ENCODE measurements around the gene TMEFF2.

TMEFF2 gene

DNA sequence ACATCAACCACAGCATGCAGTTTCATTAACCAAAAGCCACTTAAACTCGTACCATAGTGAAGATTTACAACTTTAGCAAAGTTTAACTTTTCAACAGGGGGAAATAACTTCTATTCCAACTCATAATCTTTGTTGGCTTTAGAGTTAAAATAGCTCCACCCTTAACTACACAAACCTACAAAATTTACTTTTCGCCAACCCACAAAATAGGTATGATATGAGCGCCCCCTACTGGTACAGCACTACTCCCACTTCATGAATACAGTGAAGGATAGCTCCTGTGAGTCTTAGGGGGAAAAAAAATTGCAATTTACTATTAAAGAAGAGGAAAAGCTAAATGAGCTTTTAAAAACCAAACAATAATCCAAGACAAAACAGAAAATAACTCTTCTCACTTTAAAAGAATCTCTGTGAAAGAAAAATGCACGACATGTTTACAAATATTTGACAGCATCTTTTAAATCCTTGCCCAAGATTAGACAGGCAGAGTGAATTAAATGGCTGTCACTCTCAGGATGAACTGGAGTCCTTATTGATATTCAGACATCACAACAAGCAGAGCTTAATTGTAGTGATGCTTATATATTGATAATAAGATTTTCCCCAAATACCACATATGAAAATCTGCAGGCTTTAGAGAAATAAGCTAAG, 32.2 kb downstream of the TMEFF2 start:
- no peak overlapping the region for H3K9ac ChIP-seq (ENCODE audit: low read length)
- H3K36me3 ChIP-seq (ENCODE audit: control insufficient read depth, insufficient read depth, low read length), result no peaks in the 10 kb centered on the region
- H3K4me1 ChIP-seq (ENCODE audit: control insufficient read depth, insufficient read depth, low read length), result no peaks in the 10 kb centered on the region
- H3K4me3 ChIP-seq (ENCODE audit: low read length), result peak overlapping the region; percentile 3
- H3K27me3 ChIP-seq (ENCODE audit: control insufficient read depth, insufficient read depth, low read length), result no peaks in the 10 kb centered on the region
- H3K27ac ChIP-seq (ENCODE audit: low read depth, low read length), result no peak overlapping the region

- Histone ChIP-seq H3K9ac (ENCODE audit: low read length) (no peak overlapping the region), H3K4me3 (ENCODE audit: low read length) (no peak overlapping the region), H3K27me3 (ENCODE audit: control insufficient read depth, insufficient read depth, low read length) (no peaks in the 10 kb centered on the region), H3K36me3 (ENCODE audit: control insufficient read depth, insufficient read depth, low read length) (no peaks in the 10 kb centered on the region), H3K4me1 (ENCODE audit: control insufficient read depth, insufficient read depth, low read length) (no peaks in the 10 kb centered on the region), H3K27ac (ENCODE audit: low read depth, low read length) (no peak overlapping the region)
These were observed 33.0 kb downstream of the TMEFF2 start for GRCh38 chr2:192161656-192162290.

GRCh38 chr2:192159736-192160135, 35.0 kb downstream of the TMEFF2 start:
- no peaks in the 10 kb centered on the region for H3K4me1 ChIP-seq (ENCODE audit: control insufficient read depth, insufficient read depth, low read length)
- H3K9ac ChIP-seq (ENCODE audit: low read length), result no peak overlapping the region
- H3K27me3 ChIP-seq (ENCODE audit: control insufficient read depth, insufficient read depth, low read length), result no peaks in the 10 kb centered on the region
- no peak overlapping the region for H3K27ac ChIP-seq (ENCODE audit: low read depth, low read length)
- H3K4me3 ChIP-seq (ENCODE audit: low read length), result no peak overlapping the region
- H3K36me3 ChIP-seq (ENCODE audit: control insufficient read depth, insufficient read depth, low read length), result no peaks in the 10 kb centered on the region

- Histone ChIP-seq H3K9ac (ENCODE audit: low read length) (no peak overlapping the region), H3K4me3 (ENCODE audit: low read length) (no peak overlapping the region), H3K27ac (ENCODE audit: low read depth, low read length) (no peak overlapping the region), H3K36me3 (ENCODE audit: control insufficient read depth, insufficient read depth, low read length) (no peaks in the 10 kb centered on the region), H3K27me3 (ENCODE audit: control insufficient read depth, insufficient read depth, low read length) (no peaks in the 10 kb centered on the region), H3K4me1 (ENCODE audit: control insufficient read depth, insufficient read depth, low read length) (no peaks in the 10 kb centered on the region)
These were observed 35.5 kb downstream of the TMEFF2 start for GRCh38 chr2:192159208-192159607.

DNA sequence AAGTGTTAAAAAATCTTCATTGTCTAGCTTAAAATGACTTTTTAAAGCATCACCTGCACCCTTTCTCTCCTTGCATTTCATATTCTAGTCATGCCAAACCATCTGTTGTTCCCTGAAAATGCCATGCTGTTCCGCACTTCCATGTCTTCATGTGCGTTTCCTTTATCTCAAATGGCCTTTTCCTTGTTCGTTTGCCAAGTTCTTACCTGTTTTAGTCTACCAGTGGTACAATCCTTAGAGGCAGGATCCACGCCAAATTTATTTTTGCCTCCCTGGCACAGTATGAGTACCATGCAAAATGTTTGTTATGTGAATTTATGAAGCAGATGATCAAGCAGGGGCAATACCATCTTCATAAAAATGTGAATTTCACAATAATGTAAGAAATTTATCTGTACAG, 37.0 kb downstream of the TMEFF2 start:
- H3K4me1 ChIP-seq (ENCODE audit: control insufficient read depth, insufficient read depth, low read length), result no peaks in the 10 kb centered on the region
- H3K36me3 ChIP-seq (ENCODE audit: control insufficient read depth, insufficient read depth, low read length), result no peaks in the 10 kb centered on the region
- H3K4me3 ChIP-seq (ENCODE audit: low read length), result no peak overlapping the region
- H3K27ac ChIP-seq (ENCODE audit: low read depth, low read length), result no peak overlapping the region
- H3K27me3 ChIP-seq (ENCODE audit: control insufficient read depth, insufficient read depth, low read length), result no peaks in the 10 kb centered on the region
- H3K9ac ChIP-seq (ENCODE audit: low read length), result no peak overlapping the region

DNA sequence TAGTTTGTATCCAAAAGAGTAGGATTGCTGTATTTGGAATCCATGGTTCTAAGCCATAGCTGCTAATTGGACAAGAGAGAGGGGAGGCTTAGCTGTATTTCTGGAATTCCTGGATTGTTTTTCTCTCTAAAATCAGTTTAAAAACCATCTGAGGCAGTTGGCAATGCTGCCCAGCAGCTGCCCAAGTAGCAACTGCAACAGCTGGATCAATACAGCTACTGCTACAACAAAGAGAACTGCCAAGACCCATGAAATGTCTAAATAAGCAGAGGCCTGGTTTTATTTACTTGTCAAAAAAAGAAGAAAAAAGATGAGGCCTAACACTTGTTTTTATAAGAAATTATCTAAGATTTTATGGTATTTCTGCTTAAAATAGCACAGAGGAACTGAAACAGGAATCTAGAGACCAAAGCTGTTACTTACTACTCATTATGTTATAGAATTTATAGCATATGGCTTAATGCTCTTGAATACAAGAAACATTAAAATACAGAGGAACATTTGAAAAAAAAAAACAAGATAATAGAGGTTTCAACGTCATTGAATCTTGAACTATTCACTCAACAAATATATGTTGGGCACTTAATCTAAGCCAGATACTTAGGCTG, 39.1 kb downstream of the TMEFF2 start:
- no peak overlapping the region for H3K27ac ChIP-seq (ENCODE audit: low read depth, low read length)

GRCh38 chr2:192153561-192153960, 41.2 kb downstream of the TMEFF2 start:
- no peaks in the 10 kb centered on the region for H3K27me3 ChIP-seq (ENCODE audit: control insufficient read depth, insufficient read depth, low read length)
- H3K36me3 ChIP-seq (ENCODE audit: control insufficient read depth, insufficient read depth, low read length), result no peaks in the 10 kb centered on the region
- no peak overlapping the region for H3K9ac ChIP-seq (ENCODE audit: low read length)
- H3K27ac ChIP-seq (ENCODE audit: low read depth, low read length), result no peak overlapping the region
- no peaks in the 10 kb centered on the region for H3K4me1 ChIP-seq (ENCODE audit: control insufficient read depth, insufficient read depth, low read length)
- H3K4me3 ChIP-seq (ENCODE audit: low read length), result no peak overlapping the region

More for the DNA sequence above, 39.1 kb downstream of the TMEFF2 start:
- H3K9ac ChIP-seq (ENCODE audit: low read length), result no peak overlapping the region
- no peaks in the 10 kb centered on the region for H3K36me3 ChIP-seq (ENCODE audit: control insufficient read depth, insufficient read depth, low read length)
- H3K27me3 ChIP-seq (ENCODE audit: control insufficient read depth, insufficient read depth, low read length), result no peaks in the 10 kb centered on the region
- H3K4me3 ChIP-seq (ENCODE audit: low read length), result no peak overlapping the region
- H3K4me1 ChIP-seq (ENCODE audit: control insufficient read depth, insufficient read depth, low read length), result no peaks in the 10 kb centered on the region

GRCh38 chr2:192151853-192152252, 42.9 kb downstream of the TMEFF2 start:
- H3K36me3 ChIP-seq (ENCODE audit: control insufficient read depth, insufficient read depth, low read length), result no peaks in the 10 kb centered on the region
- no peak overlapping the region for H3K9ac ChIP-seq (ENCODE audit: low read length)
- no peak overlapping the region for H3K4me3 ChIP-seq (ENCODE audit: low read length)
- no peak overlapping the region for H3K27ac ChIP-seq (ENCODE audit: low read depth, low read length)
- no peaks in the 10 kb centered on the region for H3K27me3 ChIP-seq (ENCODE audit: control insufficient read depth, insufficient read depth, low read length)
- peaks cover 5% of the 10 kb centered on the region for H3K4me1 ChIP-seq (ENCODE audit: control insufficient read depth, insufficient read depth, low read length)

DNA sequence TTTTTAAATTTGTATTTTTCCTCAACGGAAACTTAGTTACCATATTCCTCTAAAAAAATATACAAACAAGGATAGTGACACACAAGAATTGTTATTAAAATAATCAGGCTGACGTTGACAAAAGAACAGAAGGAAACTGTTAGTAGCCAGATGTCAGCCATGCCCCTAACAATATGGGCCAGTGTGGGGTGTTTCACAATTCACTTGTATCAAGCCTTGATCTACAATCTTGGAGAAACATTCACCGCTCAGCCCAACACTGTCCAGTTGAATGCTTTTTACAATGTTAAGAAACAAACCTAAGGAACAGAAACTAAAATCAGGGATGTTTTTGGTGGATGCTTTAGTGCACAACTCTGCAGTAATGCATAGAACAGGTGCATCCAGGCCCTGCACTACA, 44.6 kb downstream of the TMEFF2 start:
- Histone ChIP-seq H3K4me3 (ENCODE audit: low read length) (no peak overlapping the region), H3K36me3 (ENCODE audit: control insufficient read depth, insufficient read depth, low read length) (no peaks in the 10 kb centered on the region), H3K27ac (ENCODE audit: low read depth, low read length) (no peak overlapping the region), H3K27me3 (ENCODE audit: control insufficient read depth, insufficient read depth, low read length) (no peaks in the 10 kb centered on the region), H3K4me1 (ENCODE audit: control insufficient read depth, insufficient read depth, low read length) (peaks cover 5% of the 10 kb centered on the region), H3K9ac (ENCODE audit: low read length) (no peak overlapping the region)

GRCh38 chr2:192148620-192149321, 46.0 kb downstream of the TMEFF2 start:
- H3K4me1 ChIP-seq (ENCODE audit: control insufficient read depth, insufficient read depth, low read length), result peaks cover 5% of the 10 kb centered on the region
- H3K27me3 ChIP-seq (ENCODE audit: control insufficient read depth, insufficient read depth, low read length), result no peaks in the 10 kb centered on the region
- no peak overlapping the region for H3K4me3 ChIP-seq (ENCODE audit: low read length)
- no peaks in the 10 kb centered on the region for H3K36me3 ChIP-seq (ENCODE audit: control insufficient read depth, insufficient read depth, low read length)
- no peak overlapping the region for H3K9ac ChIP-seq (ENCODE audit: low read length)
- H3K27ac ChIP-seq (ENCODE audit: low read depth, low read length), result no peak overlapping the region

GRCh38 chr2:192148241-192148619, 46.5 kb downstream of the TMEFF2 start:
- Histone ChIP-seq H3K27ac (ENCODE audit: low read depth, low read length) (no peak overlapping the region), H3K27me3 (ENCODE audit: control insufficient read depth, insufficient read depth, low read length) (no peaks in the 10 kb centered on the region), H3K4me3 (ENCODE audit: low read length) (no peak overlapping the region), H3K36me3 (ENCODE audit: control insufficient read depth, insufficient read depth, low read length) (no peaks in the 10 kb centered on the region), H3K9ac (ENCODE audit: low read length) (no peak overlapping the region), H3K4me1 (ENCODE audit: control insufficient read depth, insufficient read depth, low read length) (peaks cover 5% of the 10 kb centered on the region)

DNA sequence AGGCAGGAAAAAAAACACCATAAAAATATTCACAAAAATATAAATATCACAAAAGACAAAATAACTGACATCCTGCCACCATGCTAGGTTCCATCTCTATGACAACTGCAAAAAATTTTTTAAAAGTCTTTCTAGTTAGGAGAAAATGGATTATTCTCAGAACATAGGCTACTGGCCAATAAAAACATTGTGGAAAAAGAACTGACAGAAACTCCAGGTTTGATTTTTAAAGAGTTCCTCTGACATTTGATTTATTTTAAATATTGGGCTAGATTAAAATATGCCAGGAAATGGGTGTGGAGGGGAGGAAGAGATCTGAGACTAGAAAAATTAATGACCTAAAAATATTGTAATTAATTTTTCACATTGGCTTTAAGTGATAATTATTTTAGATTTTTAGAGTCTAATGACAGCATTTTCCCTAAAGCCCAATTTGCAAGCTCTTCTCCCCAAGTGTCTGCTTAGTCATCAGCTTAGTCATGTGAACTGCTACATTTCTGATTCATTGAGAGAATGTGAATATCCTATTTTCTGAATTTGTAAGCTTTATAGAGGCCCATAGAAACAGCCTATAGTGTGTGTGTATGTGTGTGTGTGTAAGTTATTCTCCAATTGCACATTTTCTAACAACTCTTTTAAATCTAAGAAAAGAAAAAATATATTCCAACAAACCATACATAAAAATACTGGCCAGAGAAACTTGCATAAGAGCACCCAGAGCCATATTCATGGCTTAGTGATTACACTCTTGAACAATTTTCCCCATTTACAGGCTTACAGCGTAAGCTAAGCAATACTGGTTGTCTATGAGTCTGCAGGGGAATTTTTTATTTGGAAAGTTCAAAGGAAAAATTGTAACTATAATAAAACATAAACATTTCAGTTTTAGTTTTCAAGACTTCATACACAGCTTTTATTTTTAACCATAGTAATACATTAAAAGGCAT, 48.4 kb downstream of the TMEFF2 start:
- Histone ChIP-seq H3K4me3 (ENCODE audit: low read length) (no peak overlapping the region), H3K27me3 (ENCODE audit: control insufficient read depth, insufficient read depth, low read length) (no peaks in the 10 kb centered on the region), H3K27ac (ENCODE audit: low read depth, low read length) (no peak overlapping the region), H3K4me1 (ENCODE audit: control insufficient read depth, insufficient read depth, low read length) (peaks cover 5% of the 10 kb centered on the region), H3K9ac (ENCODE audit: low read length) (no peak overlapping the region), H3K36me3 (ENCODE audit: control insufficient read depth, insufficient read depth, low read length) (no peaks in the 10 kb centered on the region)

Data from rectal smooth muscle tissue (tissue), 1 donor.